Endometrial microvascular endothelial cells (primary cell): ENCODE data around the gene TPST1. TPM values are rescaled to one million over a fixed set of nuclear protein-coding genes. Genes with fewer than 3 reads are reported as not detected.

ENCODE experiments used
- in situ Hi-C: cut with HindIII; loops from 2 replicates; pipeline ENCODE4 v1.10.0; 2017; ENCODE audit warnings: low sequenced_read_pairs, low pct_unique_long_range_greater_than_20kb; ENCODE audit errors: inconsistent ontology term
- total RNA-seq: library from RNA; depleted of rRNA; stranded (reverse); fragments of >200 nt; gene quantifications from one replicate; pipeline ENCODE4 v1.2.3, GENCODE V29; 2015; ENCODE audit errors: inconsistent ontology term

The TPST1 gene
- total RNA-seq, 1 donor from 2014 or later: 32.1 TPM

DNA sequence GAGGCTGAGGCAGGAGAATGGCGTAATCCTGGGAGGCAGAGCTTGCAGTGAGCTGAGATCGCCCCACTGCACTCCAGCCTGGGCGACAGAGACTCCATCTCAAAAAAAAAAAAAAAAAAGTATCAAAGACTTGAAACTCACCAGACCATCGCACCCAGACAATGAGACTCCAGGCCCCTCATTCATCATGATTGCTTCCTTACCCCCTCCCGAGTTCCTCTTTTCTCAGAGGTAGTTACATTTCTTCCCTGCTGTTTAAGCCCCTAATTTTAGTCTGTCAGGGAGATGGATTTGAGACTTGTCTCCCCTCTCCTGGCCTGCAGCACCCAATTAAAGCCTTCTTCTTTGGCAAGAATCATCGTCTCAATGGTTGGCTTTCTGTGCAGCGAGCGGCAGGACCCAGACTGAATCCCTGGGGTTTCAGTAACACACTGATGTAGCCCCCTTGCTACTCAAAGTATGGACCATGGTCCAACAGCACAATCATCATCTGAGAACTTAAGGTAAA lies 19.4 kb upstream of the TPST1 start:
- in situ Hi-C loops: no loop called here

DNA sequence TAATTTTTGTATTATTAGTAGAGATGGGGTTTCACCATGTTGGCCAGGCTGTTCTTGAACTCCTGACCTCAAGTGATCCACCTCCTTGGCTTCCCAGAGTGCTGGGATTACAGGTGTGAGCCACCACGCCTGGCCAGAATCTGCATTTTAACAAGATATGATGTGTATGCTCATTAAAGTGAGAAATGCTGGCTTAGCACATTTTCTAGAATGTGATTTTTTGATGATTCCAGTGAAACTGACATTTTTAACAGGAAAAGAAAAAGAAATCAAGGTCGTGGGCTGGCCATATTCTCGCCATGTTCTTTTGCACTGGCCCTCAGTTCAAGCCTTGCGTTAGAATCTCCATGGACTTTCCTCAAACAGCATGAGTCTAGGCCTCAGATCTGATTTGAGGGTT lies 18.1 kb upstream of the TPST1 start:
- in situ Hi-C loops: no loop called here

DNA sequence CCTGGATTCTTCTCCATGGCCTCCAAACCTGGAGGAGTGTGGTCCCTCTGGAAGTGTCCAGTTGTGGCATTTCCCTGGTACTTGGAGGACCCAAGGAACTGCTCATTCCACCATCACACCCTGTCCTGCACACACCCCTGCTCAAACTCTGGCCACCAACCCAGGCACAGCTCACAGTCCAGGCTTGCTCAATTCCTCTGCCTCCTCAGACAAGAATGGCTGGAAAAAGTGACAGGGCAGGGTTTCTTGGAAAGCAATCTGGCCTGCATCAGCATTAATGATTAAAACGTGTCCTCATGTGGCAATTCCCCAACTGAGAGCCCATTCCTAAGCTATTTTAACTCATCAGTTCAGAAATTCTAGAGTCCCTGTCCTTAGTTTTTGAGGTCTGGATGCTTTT lies 17.2 kb upstream of the TPST1 start:
- in situ Hi-C loops: no loop called here

DNA sequence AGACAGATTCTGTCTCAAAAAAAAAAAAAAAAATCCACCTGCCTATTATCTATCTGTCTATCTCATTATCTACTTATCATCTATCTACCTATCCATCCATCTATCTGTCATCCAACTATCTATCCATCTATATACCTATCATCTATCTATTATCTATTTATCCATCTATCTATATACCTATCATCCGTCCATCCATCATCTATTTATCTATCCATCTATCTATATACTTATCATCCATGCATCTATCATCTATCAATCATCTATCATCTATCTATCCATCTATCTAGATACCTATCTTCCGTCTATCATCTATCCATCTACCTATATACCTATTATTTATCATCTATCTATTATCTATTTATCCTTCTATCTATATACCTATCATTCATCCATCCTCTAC lies 16.5 kb upstream of the TPST1 start:
- in situ Hi-C loops: no loop called here

DNA sequence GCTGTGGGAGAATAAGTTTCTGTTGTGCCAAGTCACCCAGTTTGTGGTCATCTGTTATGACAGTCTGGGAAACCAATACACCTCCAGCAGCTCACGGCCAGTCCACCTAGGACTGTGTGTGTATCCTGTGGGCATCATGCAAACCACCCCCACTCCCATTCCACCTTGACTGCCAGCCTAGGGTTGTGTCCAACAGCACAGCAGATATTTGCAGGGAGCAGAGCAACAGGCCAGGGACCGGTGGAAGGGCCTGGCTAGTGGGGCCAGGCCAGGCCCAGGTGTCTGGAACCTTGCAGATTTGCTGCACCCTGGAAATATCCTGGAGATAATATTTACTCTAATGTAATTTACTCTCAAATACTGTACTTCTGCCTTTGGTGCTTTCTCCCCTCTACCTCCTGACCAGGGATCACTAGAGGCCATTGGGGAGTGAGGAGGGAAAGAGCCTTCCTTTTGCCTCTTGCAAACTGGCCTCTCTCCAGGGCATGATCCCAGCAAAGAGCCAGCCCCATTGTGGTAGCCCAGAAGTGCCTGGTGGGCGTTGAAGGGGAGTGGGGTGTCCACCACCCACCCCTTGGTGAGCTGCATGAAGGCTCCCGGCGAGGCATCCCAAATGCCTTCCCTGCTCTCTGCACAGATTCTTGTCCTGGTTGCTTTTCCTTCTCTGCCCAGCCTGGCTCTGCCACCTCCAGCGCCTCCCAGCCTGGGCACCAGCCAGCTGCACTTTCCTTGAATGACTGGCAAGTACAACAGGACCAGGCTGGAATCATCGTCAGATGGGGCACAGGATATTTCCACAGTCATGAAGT lies 15.2 kb upstream of the TPST1 start:
- in situ Hi-C loops: no loop called here

DNA sequence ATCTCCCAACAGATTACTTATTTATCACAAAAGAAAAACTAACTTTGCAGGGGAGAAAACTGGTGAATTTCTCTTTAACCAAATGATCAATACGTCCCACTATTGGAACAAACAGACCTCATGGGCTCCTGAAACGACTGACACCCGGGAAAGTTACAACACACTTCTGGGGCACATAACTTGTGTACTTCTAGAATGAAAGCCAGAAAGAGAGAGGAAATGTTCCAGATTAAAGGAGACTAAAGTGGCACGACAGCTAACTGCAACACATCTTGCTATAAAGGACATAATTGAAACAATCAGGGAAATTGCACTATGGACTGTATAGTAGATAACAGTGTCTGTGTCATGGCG lies 14.7 kb upstream of the TPST1 start:
- in situ Hi-C loops: no loop called here

DNA sequence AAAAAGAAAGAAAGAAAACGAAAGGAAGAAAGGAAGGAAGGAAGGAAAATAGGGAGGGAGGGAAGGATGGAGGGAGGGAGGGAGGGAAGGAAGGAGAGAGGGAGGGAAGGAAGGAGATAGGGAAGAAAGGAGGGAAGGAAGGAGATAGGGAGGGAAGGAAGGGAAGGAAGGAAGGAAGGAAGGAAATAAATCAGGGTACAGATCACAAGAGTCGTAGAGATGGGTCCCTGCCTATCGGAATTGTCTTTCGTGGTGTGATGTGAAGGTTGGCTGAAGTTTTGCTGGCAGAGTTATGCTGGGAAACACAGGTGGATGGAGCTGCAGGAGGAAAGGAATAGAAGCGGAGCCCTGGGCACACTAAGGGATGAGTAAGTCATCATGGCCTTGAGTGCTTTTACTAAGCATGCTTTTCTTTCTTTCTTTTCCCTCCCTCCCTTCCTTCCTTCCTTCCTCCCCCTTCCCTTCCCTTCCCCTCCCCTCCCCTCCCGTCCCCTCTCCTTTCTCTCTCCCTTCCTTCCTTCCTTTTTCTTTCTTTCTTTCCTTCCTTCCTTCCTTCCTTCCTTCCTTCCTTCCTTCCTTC lies 11.9 kb upstream of the TPST1 start:
- in situ Hi-C loops: no loop called here

DNA sequence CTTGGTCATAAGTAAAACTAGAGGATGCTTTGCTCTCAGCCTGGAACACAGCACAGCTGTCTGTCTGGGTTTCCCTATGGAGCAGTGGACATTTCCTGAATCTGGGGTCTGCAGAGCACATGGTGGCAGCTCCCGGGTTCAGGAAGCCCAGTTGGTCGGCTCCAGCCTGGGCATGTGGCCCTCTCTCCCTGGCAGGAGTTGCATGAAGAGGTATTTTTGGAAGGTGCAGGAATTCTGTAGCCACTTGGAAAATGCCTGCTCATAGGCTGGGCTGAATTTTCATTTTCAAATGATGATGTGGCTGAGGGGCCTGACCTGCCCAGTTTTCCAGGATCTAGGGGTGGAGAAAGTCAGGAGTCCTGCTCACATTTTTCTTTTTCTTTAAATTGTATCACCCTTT lies 6.7 kb upstream of the TPST1 start:
- in situ Hi-C loops: no loop called here

DNA sequence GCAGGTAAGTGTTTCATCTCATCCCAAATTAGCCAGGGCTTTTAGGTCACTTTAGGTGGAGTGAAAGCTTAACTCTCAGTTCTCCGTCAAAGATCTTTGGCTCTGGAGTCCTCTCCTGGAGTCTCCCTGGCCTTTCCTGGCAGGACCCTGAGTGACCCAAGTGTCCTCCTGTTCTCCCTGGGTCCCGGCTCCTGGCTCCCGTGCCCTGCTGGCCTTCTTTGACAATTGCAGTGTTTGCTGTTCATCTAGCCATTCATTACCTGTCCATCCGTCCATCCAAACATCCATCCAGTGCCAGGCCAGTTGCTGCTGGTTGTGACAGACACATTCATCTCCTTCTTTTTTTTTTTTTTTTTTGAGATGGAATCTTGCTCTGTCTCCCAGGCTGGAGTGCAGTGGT lies 6.2 kb upstream of the TPST1 start:
- in situ Hi-C loops: no loop called here

DNA sequence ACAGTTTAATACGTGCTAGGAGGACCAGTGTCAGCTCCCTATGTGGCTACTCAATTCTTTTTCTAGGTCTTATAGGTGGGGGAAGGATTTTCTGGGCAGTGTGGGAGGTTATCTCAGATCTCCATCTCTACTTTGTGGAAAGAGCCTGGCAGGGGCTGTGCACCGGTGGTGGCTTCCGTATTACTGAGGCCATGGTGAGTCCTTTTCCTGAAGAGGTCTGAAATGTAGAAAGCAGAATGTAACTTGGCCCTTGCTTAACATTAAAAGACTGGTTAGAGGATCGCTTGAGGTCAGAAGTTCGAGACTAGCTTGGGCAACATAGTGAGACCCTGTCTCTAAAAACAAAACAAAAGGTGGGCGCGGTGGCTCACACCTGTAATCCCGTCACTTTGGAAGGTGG lies 2.7 kb upstream of the TPST1 start:
- in situ Hi-C loops: no loop called here

DNA sequence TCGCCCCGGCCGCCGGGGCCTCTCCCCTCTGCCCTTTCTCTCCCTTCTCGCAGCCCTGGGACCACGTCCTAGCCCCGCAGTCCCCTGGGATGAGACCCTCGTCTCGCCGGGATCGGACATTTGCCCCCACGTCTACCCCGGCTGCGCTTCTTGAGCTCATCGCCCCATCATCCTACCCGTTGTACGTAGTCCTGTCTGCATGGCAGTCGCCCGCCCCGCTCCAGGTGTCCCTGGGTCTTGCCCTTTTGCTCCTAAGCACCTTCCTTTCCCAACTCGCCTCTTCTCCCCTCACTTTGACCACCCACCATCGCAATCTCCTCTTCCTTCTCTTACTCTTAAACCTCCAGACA lies 582 bp downstream of the TPST1 start:
- in situ Hi-C loops: no loop called here

DNA sequence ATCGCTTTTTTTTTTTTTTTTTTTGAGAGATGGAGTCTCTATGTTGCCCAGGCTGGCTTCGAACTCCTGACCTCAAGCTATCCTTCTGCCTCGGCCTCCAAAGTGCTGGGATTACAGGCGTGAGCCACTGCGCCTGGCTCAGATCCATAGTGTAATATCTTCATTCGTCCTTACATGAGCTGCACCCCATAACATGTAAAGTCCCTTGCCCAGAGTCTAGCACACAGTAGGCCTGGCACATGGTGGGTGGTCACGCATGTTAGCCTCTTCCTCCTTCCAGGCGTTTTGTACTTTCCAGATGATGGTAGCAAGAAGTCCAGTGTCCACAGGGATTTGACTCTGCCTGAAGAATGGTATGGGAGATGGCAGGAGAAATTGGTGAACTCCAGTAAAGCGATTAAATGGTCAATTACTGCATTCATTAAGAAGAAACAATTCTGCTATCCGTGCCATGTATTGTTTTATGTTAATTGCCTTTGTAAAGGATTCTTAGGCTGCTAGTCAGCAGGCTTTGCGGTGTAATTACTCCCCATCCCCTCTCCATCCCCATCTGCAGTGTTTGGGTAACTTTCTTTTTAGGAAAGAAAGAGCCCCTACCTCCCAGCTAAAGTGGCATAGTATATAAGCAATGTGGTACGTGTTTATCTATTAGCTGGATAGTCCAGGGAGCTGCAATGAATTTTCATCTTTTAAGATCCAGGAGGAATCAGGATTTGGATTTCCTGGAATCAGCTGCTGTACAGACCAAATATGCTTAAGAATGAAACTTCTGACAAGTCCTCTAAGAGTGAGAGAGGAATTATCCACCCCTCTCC lies 1.2 kb downstream of the TPST1 start:
- in situ Hi-C loops: no loop called here

DNA sequence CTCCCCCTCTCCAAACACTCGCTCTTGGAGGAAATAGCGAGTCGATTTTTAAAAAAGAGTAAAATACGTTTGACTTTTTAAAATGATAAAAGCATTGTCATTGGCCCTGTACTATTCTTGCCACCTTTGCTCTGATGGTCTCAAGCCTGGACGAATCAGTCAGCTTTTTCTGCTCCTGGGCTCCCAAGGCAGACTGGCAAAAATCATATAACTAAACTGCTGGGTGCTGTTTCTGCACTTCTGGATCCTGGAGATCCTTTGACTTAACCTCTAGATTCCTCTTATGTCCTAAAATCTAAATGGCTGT lies 1.8 kb downstream of the TPST1 start:
- in situ Hi-C loops: no loop called here

DNA sequence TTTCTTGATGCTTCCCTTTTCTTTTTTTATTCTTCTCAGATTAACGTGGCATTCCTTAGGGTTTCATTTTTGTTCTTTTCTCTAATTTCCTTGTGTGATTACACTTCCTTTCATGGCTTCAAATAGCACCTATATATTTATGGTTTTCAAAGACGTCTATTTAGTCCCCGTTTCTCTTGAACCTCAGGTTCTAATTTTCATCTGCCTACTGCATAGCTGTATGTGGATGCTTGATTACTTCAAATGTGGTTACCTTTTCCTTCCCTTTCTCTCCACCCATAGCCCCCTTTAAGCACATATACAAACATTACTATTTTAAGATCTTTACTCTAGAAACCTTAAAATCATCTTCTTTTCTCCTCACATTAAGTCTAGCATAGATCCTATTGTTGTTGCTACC lies 2.4 kb downstream of the TPST1 start:
- in situ Hi-C loops: no loop called here

DNA sequence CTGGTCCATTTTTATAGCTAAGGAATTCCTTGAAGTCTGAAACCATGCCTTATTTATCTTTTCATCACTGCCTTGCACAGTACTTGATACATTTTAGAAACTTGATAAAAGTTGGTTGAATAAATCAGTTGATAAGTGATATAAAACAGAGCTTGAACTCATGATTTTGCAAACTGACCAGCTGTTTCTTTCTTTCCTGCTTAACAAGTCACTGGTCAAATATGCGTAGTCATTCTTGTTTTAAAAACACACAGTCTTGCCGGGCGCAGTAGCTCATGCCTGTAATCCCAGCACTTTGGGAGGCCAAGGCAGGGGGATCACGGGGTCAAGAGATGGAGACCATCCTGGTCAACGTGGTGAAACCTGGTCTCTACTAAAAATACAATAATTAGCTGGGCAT lies 6.3 kb downstream of the TPST1 start:
- in situ Hi-C loops: no loop called here

DNA sequence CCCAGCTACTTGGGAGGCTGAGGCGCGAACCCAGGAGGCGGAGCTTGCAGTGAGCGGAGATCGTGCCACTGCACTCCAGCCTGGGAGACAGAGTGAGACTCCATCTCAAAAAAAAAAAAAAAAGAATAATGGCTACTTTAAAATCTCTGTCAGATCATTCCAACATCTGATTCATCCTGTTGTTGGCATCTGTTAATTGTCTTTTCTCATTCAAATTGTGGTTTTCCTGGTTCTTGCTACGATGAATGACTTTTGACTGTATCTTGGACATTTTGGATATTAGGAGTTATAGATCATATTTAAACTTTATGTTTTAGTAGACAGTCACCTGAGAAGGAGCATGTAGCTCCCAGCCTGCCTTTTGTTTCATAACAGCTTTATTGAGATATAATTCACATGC lies 8.5 kb downstream of the TPST1 start:
- in situ Hi-C loops: no loop called here

DNA sequence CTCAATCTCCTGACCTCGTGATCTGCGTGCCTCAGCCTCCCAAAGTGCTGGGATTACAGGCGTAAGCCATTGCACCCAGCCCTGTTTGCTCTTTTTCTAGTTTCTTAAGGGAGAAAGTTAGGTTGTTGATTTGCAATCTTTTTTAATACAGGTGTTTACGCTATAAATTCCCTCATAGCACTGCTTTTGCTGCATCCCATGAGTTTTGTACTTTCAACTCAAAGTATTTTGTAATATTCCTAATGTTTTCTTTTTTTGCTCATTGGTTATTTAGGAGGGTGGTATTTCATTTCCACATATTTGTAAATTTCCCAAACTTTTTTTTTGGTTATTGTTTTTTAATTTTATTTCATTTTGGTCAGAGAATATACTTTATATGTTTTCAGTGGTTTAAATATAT lies 11.6 kb downstream of the TPST1 start:
- in situ Hi-C loops: no loop called here

DNA sequence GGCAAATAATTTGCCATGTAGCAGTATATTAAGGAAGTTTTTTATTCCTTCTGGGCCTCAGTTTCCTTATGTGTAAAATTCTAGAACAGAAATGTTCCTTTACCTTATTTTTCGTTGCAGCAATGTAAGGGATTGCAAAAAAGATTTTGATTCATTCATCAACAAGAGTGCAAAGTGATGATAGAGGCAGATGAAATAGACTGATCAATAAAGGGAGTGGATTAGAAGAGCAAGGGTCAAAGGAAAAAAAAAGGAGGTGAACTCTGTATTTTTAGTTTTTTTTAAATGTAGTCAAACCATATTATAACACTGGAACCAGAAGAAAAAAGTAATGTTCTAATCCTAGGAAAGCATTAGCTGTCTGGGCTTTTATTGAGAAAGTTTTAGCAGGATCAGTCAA lies 14.7 kb downstream of the TPST1 start:
- in situ Hi-C loops: no loop called here

DNA sequence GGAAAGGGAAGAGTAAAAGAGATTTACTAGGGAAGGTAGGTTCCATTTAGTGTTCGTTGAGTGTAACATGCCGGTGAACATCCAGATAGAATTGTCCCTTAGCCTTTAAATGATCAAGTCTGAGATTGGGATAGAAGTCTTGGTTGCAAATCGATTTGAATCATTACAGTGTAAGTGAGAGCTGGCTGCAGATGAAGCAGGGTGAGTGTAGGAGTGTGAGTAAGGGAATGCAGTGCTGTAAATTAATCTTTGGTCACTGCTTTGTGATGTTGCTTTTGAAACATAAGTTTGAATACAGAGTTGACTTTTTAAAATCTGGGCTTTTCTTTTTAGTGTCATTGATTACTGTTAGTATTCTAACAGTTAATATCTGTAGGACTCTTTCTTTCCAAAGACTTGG lies 16.3 kb downstream of the TPST1 start:
- in situ Hi-C loops: no loop called here

DNA sequence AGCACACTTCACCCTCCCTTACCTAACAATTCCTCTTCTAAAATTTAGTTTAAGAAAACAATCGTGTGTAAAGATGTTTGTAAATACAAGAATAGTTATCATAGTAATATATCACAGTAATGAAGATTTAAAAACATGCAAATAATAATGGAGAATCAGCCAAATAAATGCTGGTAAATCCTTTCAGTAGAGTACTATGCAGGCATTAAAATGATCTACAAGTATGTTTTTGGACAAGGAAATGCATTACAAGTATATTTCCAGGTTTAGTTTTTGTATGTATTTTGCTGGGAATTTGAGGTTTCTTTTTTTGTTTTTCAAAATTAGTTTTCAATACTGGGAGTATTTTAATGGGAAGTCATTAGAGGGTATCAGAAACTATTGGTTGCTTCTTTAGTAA lies 22.7 kb downstream of the TPST1 start:
- in situ Hi-C loops: no loop called here
